ENCODE measurements around the gene NADSYN1.

- TF ChIP-seq POLR2A (IDR thresholded peaks at IDR 0.05) (no peak), CTCF (IDR thresholded peaks at IDR 0.05) (no peak), EP300 (IDR thresholded peaks at IDR 0.05; ENCODE audit: low read depth) (no peak), POLR2AphosphoS5 (IDR thresholded peaks at IDR 0.05) (no peak)
These were observed 15.6 kb upstream of the NADSYN1 start for GRCh38 chr11:71437399-71437798.

Measured in transverse colon (tissue), 4 donors.